GM19372 (cell line): ENCODE results near the gene ZMIZ1.

ENCODE experiments used
- ATAC-seq: cut with Tn5 transposase; IDR thresholded peaks from one replicate; pipeline ENCODE4 v1.9.1; 2021; ENCODE audit warnings: mild to moderate bottlenecking, low read depth, moderate library complexity; ENCODE audit not compliant: unreplicated experiment

Gene ZMIZ1

DNA sequence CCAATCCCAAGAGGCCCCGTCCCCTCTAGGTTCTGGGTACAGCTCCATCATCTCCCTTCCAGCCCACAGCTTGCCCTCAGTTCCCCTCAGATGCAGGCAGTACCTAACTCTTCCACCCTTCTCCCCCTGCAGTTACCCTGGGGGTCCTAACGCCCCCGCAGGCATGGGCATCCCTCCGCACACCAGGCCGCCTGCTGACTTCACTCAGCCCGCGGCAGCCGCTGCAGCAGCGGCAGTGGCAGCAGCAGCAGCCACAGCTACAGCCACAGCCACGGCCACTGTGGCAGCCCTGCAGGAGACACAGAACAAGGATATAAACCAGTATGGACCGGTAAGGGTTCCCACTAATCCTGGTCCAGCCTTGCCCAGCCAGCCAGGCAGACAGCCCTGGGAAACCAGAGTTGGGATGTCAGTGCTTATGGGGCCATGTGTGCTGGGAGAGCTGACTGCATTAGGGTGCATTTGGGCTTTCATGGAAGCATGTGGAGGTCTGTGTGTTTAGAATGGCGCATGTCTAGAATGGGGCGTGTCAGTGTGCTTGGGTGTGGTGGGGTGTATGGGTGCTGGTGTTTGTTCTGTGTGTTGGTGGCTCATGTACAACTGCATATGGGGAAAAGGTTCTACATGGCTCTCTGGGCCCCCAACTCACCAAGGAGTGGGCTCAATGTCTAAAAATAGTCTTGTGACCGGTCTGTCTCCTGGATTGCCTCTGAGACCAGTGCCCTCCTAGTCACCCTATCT is 223.4 kb downstream of the ZMIZ1 start:
- no peak for ATAC-seq

DNA sequence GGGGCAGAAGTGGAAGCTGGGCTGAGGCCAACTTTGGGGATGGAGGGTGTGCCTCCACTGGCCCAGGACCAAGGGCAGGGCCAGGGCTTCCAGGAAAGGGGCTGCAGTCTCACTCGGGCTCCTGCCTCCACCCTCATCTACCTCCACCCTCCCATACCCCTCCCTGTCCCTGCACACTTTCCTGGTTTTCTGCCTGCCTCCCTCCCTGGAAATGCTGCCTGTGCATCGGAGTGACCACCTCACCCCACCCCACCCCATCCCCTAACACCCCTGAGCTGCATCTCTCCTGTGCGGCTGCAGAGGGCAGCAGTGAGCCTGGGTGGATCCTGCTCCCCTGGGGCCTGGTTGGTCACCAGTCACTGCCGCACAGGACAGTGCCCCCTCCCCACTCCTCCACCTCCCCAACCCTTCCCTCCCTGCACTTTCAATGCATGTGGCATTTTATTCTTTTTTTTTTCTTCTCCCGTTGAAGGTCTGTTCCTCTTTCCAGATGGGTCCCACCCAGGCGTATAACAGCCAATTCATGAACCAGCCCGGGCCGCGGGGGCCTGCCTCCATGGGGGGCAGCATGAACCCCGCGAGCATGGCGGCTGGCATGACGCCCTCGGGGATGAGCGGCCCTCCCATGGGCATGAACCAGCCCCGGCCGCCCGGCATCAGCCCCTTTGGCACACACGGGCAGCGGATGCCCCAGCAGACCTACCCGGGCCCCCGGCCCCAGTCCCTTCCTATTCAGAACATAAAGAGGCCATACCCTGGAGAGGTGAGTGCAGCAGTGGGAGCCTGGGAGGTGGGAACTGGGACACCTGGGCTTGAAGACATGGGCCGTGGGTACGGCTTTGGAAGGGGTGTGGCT is 224.4 kb downstream of the ZMIZ1 start:
- ATAC-seq: no peak

DNA sequence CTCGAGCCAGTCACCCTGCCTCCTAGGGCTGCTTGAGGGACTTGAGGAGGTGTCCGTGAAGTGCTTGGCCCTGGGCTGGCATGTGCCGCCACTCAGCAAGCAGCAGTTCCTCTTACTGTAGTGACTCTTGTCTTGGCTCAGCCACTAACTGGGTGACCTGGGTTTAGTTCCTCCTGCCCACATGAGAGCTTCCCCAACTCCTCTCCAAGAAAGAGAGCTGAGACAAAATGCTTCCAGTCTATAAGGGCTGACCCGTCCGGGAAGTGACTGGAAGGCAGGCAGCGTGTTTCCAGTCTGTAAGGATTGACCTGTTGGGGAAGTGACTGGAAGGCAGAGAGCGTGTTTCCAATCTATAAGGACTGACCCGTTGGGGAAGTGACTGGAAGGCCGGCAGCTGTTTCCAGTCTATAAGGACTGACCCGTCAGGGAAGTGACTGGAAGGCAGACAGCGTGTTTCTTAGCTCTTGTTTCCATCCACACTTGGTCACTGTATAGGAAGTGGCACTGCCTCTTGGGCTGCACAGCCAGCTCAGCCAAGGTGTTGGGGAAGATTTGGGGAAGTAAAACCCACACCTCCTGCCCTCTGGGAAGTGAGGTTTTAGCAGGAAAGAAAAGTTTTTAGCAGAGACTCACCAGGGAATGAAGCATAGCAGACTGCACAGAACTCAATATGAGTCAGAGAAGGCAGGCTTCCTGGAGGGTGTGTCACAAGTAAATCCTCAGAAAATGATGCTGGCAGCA is 225.2 kb downstream of the ZMIZ1 start:
- no peak for ATAC-seq

DNA sequence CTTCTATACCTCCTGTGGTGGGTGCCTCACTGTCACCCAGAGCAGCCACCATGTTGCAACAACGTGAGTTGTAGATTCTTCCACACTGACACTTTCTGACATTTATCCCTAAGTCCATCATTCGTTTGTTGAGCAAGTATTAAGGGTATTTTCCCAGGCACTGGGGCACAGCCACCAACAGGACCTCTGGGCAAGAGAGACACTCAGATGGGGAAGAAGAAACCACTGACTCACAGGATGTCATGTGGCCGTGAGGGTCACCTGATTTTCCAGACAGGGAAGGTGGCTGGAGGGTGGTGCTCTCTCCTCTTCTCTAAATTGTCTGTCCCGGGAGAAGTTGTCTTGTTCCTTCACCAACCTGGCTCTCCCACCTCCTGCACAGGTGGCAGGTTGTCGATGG is 226.8 kb downstream of the ZMIZ1 start:
- ATAC-seq: no peak

DNA sequence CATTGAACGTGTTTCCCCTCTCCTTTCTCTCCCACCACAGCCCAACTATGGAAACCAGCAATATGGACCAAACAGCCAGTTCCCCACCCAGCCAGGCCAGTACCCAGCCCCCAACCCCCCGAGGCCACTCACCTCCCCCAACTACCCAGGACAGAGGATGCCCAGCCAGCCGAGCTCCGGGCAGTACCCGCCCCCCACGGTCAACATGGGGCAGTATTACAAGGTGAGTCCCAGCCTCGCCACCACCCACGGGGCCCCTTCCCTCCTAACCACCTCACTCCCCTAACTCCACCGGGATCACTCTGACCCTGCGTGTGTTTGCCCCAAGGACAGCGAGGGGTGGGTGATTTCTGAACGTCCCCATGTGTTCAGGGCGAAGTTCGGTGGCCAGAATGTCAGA is 227.7 kb downstream of the ZMIZ1 start:
- no peak for ATAC-seq

DNA sequence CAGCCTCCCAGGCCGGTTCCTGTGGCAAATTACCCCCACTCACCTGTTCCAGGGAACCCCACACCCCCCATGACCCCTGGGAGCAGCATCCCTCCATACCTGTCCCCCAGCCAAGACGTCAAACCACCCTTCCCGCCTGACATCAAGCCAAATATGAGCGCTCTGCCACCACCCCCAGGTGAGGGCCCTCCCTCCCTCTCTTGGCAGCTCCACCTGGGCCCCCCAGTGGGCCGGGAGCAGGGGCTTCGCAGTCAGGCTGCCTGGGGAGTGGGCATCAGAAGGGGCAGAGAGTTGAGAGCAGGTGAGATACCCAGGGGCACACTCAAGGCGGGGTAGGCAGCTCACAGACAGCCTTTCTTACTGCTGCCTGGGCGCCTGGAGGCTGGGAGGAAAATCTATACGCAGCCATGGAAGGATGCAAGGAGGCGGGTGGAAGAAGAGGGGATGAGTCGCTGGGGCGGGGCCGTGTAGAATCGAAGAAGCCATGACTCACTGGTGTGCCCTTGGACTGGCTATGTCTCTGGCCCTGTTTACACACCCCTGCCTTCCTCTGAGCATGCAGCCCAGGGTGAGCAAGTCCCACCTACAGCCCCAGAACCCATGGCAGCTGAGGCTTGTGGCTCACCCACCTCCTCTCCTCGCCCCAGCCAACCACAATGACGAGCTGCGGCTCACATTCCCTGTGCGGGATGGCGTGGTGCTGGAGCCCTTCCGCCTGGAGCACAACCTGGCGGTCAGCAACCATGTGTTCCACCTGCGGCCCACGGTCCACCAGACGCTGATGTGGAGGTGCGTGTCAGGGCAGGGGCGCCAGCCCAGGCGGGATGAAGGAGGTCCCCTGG is 229.9 kb downstream of the ZMIZ1 start:
- ATAC-seq: no peak

DNA sequence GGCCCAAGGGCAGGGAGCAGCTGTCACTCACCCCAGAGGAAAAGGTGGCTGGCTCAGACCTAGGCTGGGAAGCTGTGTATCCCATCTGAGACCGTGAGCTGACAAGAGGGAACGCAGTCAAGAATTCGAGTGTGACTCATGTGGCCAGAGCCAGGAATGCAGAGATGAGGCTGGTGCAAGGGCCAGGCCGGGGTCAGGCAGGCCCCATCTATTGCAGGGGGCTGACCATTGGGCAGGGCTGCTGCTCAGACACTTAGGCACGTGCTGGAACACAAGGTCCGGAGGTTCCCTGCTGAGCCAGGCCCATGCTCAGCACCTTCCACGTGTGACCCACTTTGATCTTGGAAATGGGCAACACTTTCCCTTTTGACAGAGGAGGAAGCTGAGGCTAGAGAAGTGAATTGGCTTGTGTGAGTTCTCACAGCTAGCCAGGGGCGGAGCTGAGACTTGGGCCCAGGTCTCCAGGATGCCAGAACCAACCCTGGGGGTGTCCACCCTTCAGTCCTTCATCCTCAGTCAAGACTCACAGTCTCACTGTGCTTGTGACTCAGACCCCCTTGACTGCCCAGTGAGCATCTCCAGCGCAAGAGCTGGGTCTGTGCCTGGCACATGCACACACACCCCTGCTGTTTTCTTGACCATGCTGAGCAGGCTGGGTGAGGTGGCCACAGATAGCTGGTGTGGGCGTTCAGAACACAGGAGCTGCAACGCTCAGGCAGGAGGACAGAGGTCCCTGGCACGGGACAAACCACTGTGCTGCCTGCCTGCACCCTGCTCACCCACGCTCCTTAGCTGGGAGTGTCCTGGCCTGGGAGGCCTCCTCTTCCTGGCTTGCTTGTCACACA is 230.9 kb downstream of the ZMIZ1 start:
- no peak for ATAC-seq

DNA sequence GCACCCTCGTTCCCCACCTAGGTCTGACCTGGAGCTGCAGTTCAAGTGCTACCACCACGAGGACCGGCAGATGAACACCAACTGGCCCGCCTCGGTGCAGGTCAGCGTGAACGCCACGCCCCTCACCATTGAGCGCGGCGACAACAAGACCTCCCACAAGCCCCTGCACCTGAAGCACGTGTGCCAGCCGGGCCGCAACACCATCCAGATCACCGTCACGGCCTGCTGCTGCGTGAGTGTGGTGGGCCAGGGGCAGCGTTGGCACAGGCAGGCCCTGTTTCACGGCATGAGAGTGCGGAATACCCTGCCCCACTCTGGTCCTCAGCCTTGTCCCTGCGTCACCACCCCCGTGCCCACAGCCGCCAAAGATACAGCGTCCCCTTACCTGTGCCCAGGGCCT is 231.9 kb downstream of the ZMIZ1 start:
- ATAC-seq: no peak

DNA sequence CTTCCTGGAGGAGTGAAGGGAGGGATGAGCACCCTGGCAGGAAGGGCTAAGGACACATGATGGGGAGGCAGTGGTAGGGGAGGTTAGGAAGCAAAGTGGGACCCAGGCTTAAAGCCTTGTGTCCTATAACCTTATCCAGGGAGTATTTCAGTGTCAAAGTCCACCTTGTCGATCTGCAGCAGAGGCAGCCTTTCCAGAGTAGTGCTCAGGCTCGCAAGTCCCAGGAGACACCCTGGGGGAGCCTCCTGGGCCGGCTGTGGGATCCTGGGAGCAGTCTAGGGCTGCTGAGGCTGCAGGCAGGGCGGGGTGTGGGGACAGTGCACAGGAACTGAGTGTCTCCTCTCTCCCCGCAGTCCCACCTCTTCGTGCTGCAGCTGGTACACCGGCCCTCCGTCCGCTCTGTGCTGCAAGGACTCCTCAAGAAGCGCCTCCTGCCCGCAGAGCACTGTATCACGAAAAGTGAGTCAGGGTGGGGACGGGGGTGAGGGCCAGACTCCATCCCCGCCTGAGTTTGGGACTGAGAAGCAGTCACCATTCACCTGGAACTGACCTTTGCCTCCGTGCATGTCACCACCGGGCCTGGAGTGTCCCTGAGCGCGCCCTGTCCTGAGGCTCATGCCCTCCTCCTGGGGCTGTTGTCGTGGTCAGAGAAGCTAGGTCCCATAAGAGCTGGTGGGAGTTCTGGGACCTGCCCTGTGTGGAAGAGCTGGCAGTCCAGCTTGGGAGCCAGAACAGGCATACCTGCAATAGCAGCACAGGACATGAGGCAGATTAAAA is 233.2 kb downstream of the ZMIZ1 start:
- no peak for ATAC-seq

DNA sequence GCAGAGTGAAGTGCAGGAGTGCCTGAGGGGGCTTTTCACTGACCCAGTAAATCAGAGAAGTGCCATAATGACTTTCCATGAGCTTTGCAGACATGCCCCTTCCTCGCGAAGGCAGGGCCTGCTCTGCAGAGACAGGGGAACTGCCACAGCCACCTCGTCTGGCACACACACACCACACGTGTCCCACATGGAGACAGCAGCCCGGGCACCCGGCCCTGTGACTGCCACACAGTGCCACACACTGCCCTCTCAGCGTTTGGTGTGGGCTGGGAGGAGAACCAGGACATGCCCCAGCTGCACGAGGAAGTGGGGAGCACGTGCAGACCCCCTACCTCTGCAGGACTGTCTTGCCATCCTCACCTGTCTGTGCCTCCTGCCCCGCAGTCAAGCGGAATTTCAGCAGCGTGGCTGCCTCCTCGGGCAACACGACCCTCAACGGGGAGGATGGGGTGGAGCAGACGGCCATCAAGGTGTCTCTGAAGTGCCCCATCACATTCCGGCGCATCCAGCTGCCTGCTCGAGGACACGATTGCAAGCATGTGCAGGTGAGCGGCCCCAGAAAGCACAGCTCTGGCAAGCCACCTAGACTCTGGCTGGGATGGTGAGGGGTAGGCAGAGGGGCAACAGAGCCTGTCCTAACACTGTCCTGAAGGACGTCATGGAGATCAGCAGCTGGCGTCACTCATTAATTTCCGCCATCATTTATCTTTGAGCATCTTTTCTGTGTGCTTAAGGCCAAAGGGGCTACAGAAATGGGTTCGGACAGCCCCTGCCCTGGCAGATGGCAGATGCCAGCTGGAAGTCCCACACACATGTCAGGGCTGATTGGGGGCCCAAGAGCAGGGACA is 235.1 kb downstream of the ZMIZ1 start:
- ATAC-seq: no peak

DNA sequence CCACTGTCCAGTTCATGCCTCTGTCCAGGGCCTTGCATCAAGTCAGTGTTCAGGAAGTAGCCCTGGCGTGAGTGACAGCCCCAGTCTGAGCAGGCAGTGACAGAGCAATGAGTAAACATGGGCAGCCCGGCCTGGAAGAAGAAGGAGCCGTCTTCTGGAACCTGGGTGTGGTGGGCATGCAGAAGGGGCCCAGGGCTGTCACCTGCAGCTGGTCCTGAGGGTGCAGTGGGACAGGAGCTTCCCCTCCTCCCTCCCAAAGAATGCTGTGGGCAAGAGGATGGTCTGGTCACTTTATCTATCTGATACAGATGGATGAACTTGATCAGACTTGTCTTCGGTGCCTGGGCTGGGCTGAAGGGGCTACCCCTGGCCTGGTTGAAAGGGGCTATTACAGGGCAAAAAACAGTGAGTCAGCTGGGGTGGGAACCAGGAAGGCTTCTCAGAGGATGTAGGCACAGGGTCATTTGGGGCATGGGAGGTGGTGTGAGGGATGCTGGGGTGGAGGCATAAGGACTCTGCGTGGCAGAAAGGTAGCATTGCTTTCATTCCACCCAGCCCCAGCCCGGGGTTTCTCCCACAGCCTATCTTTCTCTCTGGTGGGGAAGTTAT is 235.8 kb downstream of the ZMIZ1 start:
- no peak for ATAC-seq

DNA sequence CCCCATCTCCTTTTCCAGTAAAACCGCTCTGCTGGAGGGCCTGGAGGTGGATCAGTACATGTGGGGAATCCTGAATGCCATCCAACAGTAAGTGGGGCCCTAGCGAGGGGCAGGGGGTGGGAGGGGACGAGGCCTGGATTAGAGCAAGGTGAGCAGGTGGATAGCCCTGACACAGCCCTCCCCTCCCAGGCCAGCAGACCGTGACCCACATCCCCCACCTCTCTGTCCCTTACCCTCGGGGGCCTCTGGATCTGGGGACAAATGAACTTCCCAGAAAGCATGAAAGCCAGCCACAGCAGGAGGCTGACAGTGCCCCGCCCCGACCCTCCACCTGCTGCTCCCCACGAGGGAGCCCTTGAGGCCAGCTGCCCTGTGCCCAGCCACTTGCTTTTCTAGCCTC is 236.7 kb downstream of the ZMIZ1 start:
- no peak for ATAC-seq

DNA sequence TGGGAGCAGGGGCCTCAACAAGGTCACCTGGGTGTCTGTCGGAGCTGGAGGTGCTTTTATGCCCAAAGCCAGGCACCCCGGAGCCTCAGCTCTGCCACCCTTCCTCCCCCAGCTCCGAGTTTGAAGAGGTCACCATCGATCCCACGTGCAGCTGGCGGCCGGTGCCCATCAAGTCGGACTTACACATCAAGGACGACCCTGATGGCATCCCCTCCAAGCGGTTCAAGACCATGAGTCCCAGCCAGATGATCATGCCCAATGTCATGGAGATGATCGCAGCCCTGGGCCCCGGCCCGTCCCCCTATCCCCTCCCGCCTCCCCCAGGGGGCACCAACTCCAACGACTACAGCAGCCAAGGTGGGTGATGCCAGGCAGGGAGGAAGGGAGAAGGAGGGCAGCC is 237.2 kb downstream of the ZMIZ1 start:
- ATAC-seq: no peak

DNA sequence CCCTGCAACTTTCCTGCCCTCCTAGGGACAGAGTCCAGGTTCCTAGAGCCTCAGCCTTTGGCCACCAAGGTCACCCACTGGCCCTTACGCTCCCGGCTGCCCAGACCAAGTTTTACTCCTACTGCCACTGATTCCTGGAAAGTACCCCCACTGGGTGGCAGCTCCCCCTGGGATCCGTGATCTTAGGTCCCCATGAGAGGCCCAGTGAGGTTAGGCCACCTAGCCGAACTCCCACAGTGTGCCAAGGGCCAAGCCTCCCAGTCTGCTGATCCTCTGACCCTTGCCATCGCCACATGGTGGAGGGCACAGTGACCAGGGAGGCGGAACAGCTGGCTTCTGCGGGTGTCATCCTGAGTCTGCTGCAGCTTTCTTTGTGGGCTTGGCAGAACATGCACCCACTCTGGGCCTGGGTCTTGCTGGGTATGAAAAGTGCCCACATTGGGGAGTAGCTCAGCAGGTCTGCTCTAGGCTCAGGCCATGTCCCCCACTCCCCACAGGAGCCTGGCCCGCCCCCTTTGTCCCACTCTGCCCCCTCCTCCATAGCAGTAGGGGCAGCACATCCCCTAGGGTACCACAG is 238.0 kb downstream of the ZMIZ1 start:
- no peak for ATAC-seq

DNA sequence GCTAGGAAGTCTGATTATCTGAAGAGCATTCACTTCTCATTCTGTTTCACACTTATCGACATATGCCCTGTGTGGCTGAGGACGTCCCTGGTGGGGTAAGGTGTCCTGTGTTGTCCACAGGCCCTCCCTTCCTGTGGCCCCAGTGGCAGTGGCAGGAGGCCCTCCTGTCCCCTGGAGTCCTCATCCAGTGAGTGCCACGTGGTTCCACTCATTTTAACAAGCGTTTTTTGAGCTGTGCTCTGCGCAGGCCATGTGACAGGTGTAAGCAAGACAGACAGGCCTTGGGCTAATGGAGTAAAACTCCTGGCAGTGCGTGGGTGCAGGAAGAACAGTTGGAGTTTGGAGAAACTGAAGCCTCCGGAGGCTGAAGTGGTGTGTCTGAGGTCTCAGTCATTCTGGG is 239.2 kb downstream of the ZMIZ1 start:
- no peak for ATAC-seq

DNA sequence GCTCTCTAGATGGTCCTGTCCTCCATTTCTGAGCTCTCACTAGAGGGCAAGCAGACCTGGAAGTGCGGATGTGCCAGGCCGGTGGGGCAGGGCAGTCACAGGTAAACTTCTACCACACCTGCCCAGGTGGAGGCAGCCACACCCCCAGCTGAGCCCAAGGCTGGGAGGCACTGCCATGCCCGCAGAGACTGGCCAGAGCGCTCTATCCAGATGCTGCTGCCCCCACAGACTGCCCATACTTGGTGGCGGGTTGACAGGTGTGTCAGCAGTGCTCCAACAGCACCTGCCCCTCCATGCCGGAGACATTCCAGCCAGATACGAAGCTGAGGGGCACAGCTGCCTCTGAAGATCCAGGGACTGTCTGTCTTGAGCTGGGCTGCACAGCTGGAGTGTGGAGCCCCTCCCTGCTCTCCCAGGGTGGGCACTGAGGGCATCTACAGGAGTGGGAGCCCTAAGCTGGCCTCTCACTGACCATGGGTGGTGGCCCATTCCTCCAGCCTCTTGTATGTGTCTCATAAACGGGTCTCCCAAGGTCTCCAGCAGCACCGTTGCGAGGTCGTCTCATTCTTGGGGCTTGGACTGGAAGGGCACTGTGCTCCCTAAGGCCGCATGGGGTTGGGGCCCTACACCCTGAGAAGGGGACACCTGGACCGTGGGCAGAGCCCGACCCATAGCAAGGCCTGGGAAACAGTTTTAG is 240.4 kb downstream of the ZMIZ1 start:
- no peak for ATAC-seq
